Muscle of arm (tissue), 12 donors: ENCODE data around the gene CIBAR2. TPM values are rescaled to one million over a fixed set of nuclear protein-coding genes. Genes with fewer than 3 reads are reported as not detected.
"Not testable (repeated sequence)": the region's sequence is repeated elsewhere in the genome, so short reads cannot be mapped to it uniquely, and the experiment has no call there.

Experiments
- DNase-seq: peaks from one replicate; pipeline ENCODE4 v3.0.0-alpha.2; 2013
- polyA plus RNA-seq, 12 donors: library from polyadenylated mRNA; unstranded; fragments of 120-200 nt; gene quantifications; one replicate each; pipeline ENCODE4 v1.2.1, GENCODE V29; 2013; ENCODE audit not compliant: insufficient read length in 12 of 12

The CIBAR2 gene
- polyA plus RNA-seq, 12 donors = 0.12 TPM; not detected in 11

GRCh38 chr16:85062845-85063244 is 49.4 kb downstream of the CIBAR2 start:
- DNase-seq = no peak

GRCh38 chr16:85062323-85062722 is 49.9 kb downstream of the CIBAR2 start:
- DNase-seq = no peak

- DNase-seq = no peak
Measured at GRCh38 chr16:85061566-85061965, 50.7 kb downstream of the CIBAR2 start.

GRCh38 chr16:85058909-85059308 is 53.4 kb downstream of the CIBAR2 start:
- DNase-seq = no peak

- no peak for DNase-seq
Measured at GRCh38 chr16:85057948-85058347, 54.3 kb downstream of the CIBAR2 start.

- DNase-seq = no peak
Measured at GRCh38 chr16:85057212-85057889, 54.9 kb downstream of the CIBAR2 start.

- no peak for DNase-seq
Measured at GRCh38 chr16:85056211-85056748, 56.0 kb downstream of the CIBAR2 start.

- peak; percentile 38 for DNase-seq
Measured at GRCh38 chr16:85055493-85056210, 56.6 kb downstream of the CIBAR2 start.

- DNase-seq = no peak
Measured at GRCh38 chr16:85054948-85055492, 57.3 kb downstream of the CIBAR2 start.

- not testable (repeated sequence) for DNase-seq
Measured at GRCh38 chr16:85054321-85054720, 58.0 kb downstream of the CIBAR2 start.

- no peak for DNase-seq
Measured at GRCh38 chr16:85052536-85052935, 59.7 kb downstream of the CIBAR2 start.

GRCh38 chr16:85051683-85052082 is 60.6 kb downstream of the CIBAR2 start:
- DNase-seq = no peak

GRCh38 chr16:85051067-85051581 is 61.1 kb downstream of the CIBAR2 start:
- no peak for DNase-seq

GRCh38 chr16:85049706-85050305 is 62.5 kb downstream of the CIBAR2 start:
- DNase-seq = no peak

GRCh38 chr16:85048921-85049562 is 63.2 kb downstream of the CIBAR2 start:
- no peak for DNase-seq

Other genes with a start within 250 kb of the CIBAR2 start
- gene ZDHHC7, start 100.9 kb downstream of the CIBAR2 start, polyA plus RNA-seq = 10 to 100 TPM in 11 of 12 donors, not detected in 1; 34.6 to 46.3 (median 39.3) TPM
- gene KIAA0513, start 84.7 kb downstream of the CIBAR2 start, polyA plus RNA-seq = 1 to 10 TPM in 11 of 12 donors, not detected in 1; 1.7 to 5.6 (median 2.2) TPM